GM18507 (cell line): ENCODE results near the gene ASIC2.

Experiments
- DNase-seq: peaks from one replicate; pipeline ENCODE4 v3.0.0; 2011; ENCODE audit warnings: low read depth; ENCODE audit not compliant: insufficient read length; ENCODE audit errors: extremely low spot score
- FAIRE-seq: peaks from 2 replicates; lab custom pipeline; 2011; peaks lifted over from hg19 to GRCh38; lab: Jason Lieb, UNC

Gene ASIC2

DNA sequence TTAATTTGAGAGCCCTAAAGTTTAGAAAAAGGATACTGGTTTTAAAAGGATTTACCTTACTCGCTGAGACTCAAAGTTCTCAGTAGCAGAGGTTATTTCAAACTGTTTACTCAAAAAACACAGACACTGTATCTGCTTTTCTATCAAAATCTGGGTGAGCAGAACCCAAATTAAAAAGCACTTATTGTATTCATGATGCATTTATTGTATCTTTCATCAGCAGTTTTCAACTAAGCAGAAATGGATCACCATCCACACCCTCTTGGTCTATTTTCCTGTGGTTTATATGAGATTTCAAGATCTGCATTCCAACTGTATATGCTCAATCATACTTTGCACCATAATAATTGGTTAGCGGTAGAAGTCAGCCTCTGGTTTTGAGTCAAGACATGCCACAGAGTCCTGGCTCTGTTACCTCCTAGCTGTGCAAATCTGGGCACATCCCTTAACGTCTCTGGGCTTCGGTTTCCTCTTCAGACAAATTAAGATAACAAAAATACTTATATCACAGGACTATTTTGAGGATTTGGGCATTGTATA lies 109.5 kb downstream of the ASIC2 start:
- FAIRE-seq (no peak), DNase-seq (no peak)

DNA sequence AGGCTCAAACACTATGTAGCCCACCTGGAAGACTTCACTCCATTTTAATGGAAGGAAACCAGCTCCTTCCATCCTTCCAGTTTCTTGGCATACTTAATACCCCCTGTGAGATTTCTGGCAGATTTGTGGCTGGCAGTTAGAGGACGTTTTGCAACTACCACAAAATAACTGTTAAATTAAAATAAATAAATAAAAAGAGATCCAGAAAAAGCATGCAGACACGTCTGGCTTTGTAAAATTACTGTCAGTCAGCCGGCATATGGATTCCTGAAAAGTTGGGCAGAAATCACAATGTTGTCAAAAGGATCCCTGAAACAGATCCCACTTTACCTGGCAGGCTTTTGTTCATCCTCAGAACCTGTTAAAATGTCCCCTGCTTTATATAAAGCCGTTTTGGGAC lies 113.9 kb downstream of the ASIC2 start:
- FAIRE-seq (no peak), DNase-seq (no peak)

GRCh38 chr17:33178681-33179080 lies 114.4 kb downstream of the ASIC2 start:
- no peak for FAIRE-seq
- no peak for DNase-seq

- FAIRE-seq (no peak), DNase-seq (no peak)
Observed at GRCh38 chr17:33175562-33175961, 117.5 kb downstream of the ASIC2 start.

DNA sequence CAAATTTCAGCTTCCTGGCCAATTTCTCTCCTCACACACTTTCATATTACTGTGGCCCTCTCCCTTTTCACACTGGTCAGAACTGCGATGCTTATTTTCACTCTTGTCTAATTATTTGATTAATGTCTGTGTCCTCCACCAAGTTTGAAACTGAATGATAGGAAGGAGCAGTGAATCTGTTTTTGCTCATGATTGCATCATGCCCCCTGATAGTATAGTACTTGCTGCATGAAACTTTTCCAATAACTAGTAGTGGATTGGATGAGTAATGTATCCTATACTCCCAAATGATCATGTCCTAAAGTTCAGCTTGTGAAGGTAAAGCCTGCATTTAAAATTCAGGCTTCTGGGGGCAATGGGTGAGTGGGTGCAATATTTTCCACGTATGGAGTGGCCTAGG lies 121.2 kb downstream of the ASIC2 start:
- DNase-seq (no peak), FAIRE-seq (no peak)

- no peak for DNase-seq
- no peak for FAIRE-seq
Observed at GRCh38 chr17:33169580-33170285, 123.4 kb downstream of the ASIC2 start.

DNA sequence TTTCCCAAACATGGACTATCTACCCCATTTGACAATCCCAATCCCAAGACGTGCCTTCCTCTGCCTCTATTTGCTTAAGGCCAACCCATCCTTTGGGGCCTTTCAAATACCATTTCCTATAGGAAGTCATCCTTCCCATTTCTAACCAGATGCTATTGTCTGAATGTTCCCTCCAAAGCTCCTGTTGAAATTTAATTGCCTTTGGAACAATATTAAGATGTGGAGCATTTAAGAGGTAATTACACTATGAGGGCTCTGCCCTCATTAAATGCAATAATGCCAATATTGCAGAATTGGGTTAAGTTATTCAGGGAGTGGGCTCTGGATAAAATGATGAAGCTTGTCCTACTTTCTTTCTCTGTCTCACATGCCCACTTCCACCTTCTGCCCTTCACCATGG lies 125.4 kb downstream of the ASIC2 start:
- DNase-seq (no peak), FAIRE-seq (no peak)

DNA sequence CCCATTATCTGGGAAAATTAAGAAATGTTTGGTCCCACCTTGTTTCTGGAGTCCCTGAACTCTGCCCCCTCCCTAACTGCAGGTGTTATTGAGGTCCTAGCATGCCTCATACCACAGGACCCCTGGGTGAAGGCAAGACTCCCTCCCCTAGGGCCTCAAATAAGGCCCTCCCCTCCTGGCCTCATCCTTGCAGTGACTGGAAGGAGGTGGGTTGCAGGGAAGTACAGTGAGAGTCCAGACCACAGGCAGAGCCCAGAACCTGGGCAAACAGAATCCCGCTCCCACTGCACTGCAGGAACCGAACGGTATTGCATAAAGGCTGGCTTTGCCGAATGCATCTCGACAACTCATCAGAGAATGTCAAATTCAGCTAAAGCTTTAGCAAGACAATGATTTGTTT lies 126.6 kb downstream of the ASIC2 start:
- FAIRE-seq (no peak), DNase-seq (no peak)

DNA sequence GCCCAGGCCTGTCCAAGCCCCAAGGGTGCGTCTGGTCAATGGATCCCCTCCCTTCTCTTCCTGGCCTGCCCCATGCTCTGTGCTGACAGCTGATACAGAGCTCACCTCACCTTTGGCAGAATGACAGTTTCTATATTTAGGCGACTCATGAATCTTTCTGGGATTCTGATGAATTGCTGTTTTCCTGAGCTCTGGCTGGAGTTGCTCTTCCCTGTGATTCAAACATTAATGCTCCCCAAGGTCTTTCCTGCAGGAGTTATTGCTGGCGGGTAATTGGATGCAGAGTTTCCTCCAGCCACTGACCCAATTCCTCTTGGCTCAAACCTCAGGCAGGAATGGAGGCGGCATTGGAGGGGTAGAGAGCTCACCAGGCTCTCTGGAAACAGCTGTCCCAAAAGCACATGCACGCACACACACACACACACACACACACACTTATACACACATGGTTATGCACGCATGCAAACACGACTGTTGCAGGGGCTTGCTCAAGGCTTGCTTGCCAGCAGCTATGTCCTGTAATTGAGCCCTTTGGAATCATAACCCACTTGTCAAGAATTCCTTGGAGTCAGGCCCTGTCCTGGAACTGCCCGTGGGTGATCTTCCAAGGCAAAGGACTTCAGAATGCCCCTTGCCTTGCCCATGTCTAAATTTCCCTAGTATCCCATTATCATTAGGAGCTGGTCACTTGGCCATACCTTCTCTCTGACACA lies 128.8 kb downstream of the ASIC2 start:
- DNase-seq (no peak), FAIRE-seq (no peak)

- FAIRE-seq: no peak
- no peak for DNase-seq
Observed at GRCh38 chr17:33163533-33164168, 129.4 kb downstream of the ASIC2 start.

DNA sequence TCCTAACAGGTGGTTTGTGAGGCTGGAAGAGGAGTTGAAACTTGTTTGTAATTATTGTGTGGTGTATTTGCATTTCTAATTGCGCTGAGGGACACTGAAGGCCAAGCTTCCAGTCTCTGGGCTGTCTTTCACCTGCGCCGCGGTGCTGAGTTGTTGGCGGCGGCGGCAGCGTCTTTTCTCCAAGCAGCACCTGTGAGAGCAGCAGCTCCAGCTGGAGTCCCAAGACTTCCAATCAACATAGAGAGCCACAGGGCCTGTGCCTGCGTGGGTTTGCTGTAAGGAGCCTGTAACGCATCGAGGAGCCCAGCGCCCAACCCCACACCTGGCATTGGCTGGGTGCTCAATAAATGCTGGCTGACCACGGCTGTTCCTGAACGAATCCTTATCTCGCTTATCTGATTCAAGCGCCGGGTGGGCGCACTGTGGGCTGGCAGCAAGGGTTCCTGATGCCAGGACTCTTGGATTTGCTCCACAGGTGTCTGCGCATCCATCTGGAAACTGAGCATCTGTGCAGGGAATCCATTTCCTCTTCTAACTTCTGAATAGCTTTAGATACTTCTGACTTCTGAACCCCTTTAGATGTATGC lies 138.1 kb downstream of the ASIC2 start:
- no peak for DNase-seq
- FAIRE-seq: no peak

DNA sequence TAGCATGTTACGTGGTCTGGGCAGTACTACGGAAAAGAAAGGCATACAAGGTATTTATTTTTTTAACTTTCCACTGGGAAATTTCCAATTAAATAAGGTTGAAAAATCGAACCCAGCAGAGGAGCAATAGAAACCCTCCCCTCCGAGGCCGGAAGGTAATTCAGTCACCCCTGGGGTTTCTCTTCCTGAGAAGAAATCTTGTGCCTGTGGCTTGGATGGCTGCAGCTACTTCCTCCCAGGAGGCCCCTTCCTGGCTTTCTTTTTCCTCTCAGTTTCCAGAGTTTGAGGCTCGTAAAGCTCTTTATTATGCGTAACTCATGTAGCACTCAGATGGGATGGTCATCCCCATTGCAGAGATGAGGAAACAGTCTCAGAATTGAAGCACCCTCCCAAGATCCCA lies 140.3 kb downstream of the ASIC2 start:
- FAIRE-seq: no peak

GRCh38 chr17:33151565-33151964 lies 141.5 kb downstream of the ASIC2 start:
- DNase-seq: no peak
- FAIRE-seq: no peak

More for the DNA sequence above, 140.3 kb downstream of the ASIC2 start:
- no peak for DNase-seq

DNA sequence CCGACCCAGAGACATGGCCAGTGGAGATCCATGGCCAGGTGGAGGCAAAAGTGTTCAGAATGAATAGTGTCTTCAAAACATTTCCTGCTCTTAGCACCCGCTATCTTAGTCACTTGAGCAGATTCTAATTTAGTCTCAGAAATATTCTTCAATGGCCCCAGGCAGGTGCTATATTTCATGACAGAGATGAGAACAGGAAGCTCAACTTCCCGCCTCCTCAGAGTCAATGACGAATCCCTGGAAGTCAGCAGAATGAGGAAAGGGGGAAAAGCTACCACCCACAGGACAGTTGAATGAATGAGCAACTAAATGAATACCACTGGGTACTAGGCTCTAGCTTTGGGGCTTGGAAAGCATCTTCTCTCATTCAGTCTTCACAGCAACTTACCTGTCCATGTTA lies 147.2 kb downstream of the ASIC2 start:
- DNase-seq (no peak), FAIRE-seq (no peak)

DNA sequence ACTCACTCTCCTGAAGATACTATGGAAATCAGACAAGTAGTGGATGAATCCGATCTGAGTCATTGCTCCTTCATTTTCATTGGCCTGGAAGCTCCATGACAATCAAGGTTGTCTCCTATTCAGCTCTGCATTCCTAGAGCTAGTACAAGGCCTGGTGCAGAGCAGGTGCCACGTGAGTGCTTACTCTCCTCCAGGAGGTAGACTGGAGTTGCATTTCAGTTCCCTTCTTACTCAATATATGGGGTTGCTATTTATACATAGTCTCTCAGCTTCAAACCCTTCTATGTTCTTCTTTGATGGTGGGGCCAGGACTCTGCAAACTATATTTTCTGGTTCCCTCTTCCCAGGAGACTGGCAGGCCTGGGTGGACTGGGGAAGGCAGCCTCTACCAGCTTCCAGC lies 148.3 kb downstream of the ASIC2 start:
- no peak for FAIRE-seq
- DNase-seq: no peak

GRCh38 chr17:33142705-33143299 lies 150.3 kb downstream of the ASIC2 start:
- DNase-seq (no peak), FAIRE-seq (no peak)

- DNase-seq (no peak), FAIRE-seq (no peak)
Observed at GRCh38 chr17:33140413-33141099, 152.5 kb downstream of the ASIC2 start.

- DNase-seq: no peak
Observed at GRCh38 chr17:33138627-33139026, 154.5 kb downstream of the ASIC2 start.

GRCh38 chr17:33137426-33137825 lies 155.7 kb downstream of the ASIC2 start:
- DNase-seq: no peak
- FAIRE-seq: no peak

More at GRCh38 chr17:33138627-33139026, 154.5 kb downstream of the ASIC2 start:
- no peak for FAIRE-seq
